Measurements from ENCODE around the gene PALM3.

DNA sequence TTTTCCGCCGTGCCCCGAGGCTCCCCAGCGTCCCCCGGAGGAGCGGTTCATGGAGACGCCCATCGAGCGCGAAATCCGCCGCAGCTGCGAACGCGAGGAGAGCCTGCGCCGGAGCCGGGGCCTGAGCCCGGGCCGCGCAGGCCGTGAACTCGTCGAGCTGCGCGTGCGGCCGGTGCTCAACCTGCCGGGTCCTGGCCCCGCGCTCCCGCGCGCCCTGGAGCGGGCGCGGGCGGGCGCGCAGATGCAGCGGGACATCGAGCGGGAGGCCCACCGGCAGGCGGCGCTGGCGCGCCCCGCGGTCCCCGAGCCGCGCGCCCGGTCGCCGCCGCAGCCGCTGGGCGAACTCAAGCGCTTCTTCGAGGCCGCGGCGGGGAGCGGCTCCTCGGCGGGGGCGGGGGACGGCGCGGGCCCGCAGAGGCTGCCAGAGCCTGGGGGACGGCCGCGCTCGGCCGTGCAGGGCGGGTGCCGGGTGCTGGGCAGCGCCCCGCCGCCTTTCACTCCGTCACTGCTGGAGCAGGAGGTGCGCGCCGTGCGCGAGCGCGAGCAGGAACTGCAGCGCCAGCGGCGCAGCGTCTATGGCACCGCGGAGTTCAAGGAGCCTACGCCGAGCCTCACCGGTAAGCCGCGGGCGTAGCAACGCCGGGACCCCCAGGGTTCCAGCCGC lies 11.5 kb upstream of the PALM3 start:
- TF ChIP-seq POLR2A (IDR thresholded peaks at IDR 0.05) = no peak
- TF ChIP-seq, protein P1, sequence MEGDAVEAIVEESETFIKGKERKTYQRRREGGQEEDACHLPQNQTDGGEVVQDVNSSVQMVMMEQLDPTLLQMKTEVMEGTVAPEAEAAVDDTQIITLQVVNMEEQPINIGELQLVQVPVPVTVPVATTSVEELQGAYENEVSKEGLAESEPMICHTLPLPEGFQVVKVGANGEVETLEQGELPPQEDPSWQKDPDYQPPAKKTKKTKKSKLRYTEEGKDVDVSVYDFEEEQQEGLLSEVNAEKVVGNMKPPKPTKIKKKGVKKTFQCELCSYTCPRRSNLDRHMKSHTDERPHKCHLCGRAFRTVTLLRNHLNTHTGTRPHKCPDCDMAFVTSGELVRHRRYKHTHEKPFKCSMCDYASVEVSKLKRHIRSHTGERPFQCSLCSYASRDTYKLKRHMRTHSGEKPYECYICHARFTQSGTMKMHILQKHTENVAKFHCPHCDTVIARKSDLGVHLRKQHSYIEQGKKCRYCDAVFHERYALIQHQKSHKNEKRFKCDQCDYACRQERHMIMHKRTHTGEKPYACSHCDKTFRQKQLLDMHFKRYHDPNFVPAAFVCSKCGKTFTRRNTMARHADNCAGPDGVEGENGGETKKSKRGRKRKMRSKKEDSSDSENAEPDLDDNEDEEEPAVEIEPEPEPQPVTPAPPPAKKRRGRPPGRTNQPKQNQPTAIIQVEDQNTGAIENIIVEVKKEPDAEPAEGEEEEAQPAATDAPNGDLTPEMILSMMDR (IDR thresholded peaks at IDR 0.05) = peak; percentile 27 to 92 (median 52)

Data from testis (tissue), 2 donors.